ENCODE data around the gene B4GALT4.
"Not testable (repeated sequence)": the region's sequence is repeated elsewhere in the genome, so short reads cannot be mapped to it uniquely, and the experiment has no call there.

The B4GALT4 gene

DNA sequence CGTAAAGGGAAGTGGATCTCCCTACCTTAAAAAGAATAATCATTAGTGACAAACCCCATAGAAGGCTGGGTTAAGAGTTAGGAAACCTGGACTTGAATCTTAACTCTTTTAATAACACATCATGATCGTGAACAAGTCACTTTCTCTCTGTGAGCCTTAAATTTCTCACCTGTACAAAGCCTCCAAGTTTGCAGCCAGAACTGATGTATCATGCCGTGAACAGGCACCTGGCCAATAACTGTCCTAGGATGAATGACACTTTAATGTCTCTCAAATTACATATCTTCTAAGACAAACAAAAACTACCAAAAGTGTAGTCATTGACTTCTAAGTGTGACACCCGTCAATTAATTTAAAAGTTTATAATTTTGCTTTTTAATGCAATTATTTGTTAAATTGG lies 63.4 kb downstream of the B4GALT4 start:
- TF ChIP-seq, protein P1, sequence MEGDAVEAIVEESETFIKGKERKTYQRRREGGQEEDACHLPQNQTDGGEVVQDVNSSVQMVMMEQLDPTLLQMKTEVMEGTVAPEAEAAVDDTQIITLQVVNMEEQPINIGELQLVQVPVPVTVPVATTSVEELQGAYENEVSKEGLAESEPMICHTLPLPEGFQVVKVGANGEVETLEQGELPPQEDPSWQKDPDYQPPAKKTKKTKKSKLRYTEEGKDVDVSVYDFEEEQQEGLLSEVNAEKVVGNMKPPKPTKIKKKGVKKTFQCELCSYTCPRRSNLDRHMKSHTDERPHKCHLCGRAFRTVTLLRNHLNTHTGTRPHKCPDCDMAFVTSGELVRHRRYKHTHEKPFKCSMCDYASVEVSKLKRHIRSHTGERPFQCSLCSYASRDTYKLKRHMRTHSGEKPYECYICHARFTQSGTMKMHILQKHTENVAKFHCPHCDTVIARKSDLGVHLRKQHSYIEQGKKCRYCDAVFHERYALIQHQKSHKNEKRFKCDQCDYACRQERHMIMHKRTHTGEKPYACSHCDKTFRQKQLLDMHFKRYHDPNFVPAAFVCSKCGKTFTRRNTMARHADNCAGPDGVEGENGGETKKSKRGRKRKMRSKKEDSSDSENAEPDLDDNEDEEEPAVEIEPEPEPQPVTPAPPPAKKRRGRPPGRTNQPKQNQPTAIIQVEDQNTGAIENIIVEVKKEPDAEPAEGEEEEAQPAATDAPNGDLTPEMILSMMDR (IDR thresholded peaks at IDR 0.05; ENCODE audit: control extremely low read depth, extremely low read depth, low read depth, missing control alignments), result no peak
- no peak for DNase-seq (ENCODE audit: extremely low spot score)
- ChIA-PET POLR2A (no interaction called here), CTCF (no interaction called here)

DNA sequence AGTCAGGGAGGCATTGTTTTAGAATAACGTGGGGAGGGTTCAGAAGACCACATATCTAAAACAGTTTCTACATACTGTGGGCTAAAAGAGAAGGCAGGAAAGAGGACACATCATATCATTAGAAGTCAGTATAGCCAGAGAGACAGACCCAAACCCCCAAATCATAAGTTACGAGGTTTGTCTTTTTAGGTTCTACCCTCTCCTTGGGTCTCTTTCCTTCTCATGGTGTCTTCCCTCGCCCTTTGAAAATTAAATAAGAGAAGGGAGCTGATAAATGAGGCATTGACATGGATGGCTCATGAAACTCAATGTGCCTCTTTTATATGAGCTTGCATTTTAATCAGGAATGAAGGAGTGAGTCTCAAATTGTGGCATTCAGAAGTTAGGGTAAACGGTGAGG lies 63.9 kb downstream of the B4GALT4 start:
- TF ChIP-seq, protein P1 (IDR thresholded peaks at IDR 0.05; ENCODE audit: control extremely low read depth, extremely low read depth, low read depth, missing control alignments), result no peak
- DNase-seq (ENCODE audit: extremely low spot score), result no peak
- CTCF ChIA-PET, result no interaction called here
- POLR2A ChIA-PET, result no interaction called here

DNA sequence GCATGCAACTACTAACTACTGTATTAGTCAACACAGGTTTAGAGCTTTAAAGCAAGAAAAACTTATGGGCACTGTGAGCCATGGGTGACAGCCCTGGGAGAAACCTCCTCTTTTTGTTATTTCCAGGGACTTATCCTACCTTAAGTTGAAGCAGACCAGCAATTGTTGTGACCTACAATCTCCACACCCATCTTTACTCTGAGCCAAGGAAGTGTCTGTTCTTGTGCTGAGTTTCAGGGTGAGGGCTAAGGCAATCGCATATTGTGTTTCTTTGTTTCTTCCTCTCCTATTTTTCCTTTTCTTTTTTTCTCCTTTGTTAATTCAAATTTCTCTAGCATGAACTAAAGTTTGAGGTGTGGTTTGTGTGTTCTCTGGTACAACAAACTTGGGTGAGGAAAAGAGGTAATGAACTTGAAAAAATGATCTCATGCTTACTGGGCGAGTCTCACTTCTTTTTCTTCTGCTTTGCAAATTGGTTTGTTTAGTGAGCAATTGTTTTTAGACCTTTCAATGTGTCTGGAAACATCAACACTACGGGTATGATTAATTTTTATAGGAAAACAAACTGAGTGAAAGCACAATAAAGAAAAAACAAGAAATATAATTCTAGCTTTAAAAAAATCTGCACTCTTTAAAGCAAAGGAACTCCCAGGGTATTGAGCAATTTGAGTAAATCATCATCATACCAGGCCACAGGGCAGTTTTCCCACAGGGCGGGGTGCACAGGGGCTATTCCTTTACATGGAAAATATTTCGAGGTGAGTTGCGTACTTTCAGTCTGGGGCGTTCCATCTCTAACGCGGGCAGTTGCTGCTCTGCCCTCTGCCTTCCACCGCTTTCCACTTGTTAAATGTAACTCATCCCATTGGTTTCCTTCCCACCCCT lies 64.6 kb downstream of the B4GALT4 start:
- POLR2A ChIA-PET, result no interaction called here
- TF ChIP-seq, protein P1 (IDR thresholded peaks at IDR 0.05; ENCODE audit: control extremely low read depth, extremely low read depth, low read depth, missing control alignments), result no peak
- no peak for DNase-seq (ENCODE audit: extremely low spot score)
- CTCF ChIA-PET, result no interaction called here

DNA sequence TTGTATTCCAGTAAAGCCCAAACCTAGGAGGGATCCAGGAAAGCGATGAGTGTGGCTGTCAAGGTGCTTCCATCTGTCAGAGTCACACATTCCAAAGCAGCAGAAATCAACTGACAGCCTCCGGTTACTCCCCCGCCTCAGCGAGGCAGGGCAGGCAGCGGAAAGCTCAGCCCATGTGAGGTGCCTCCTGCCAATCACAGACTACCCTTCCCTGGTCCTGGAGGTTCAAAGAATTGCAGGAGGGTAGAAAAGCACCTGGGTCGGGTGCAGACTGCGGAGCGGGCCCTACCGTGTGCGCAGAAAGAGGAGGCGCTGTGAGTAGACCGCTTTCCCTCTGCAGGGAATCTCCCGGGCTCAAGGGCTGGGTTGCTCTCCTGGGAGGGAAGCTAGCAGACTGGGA lies 67.4 kb downstream of the B4GALT4 start, which contains the start of gene UPK1B:
UPK1B (plus strand) TSS at position 274 of the 400 bp plus-strand sequence. CDS start 13,144 bp downstream, outside the sequence.
- ChIA-PET POLR2A (no interaction called here), CTCF (no interaction called here)
- TF ChIP-seq, protein P1 (IDR thresholded peaks at IDR 0.05; ENCODE audit: control extremely low read depth, extremely low read depth, low read depth, missing control alignments), result no peak
- DNase-seq (ENCODE audit: extremely low spot score), result no peak

DNA sequence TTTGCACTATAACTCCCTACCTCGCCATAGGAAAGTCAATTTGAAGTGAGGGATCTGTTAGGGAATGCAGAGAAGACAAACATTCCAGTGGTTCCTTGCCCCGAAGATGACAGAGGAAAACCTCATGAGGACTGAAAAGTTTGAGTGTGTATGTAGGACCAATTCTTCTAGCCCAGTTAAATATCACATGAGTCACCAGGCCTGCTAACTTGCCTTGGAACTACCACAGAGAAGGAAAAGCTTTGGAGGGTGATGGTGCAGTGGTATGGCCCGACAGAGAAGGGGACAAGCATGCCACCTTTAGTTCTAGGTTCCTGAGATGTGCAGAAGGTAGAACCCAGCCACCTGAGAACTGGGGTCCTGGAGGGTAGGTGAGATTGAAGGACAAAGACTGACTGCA lies 69.9 kb downstream of the B4GALT4 start:
- DNase-seq (ENCODE audit: extremely low spot score), result no peak
- ChIA-PET CTCF (no interaction called here), POLR2A (no interaction called here)
- TF ChIP-seq, protein P1 (IDR thresholded peaks at IDR 0.05; ENCODE audit: control extremely low read depth, extremely low read depth, low read depth, missing control alignments), result no peak

DNA sequence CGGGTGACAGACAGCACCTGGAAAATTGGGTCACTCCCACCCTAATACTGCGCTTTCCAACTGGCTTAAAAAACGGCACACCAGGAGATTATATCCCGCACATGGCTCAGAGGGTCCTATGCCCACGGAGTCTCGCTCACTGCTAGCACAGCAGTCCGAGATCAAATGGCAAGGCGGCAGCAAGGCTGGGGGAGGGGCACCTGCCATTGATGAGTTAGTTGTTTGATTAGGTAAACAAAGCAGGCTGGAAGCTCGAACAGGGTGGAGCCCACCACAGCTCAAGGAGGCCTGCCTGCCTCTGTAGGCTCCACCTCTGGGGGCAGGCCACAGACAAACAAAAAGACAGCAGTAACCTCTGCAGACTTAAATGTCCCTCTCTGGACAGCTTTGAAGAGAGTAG lies 75.9 kb downstream of the B4GALT4 start:
- CTCF ChIA-PET; DNase-seq (ENCODE audit: extremely low spot score); POLR2A ChIA-PET: not testable (repeated sequence)

Data from GM10248 (cell line).